ENCODE measurements around the gene FHDC1.
A peak's percentile ranks its signal among the peaks of the same experiment; 100 is the strongest.

Gene FHDC1

GRCh38 chr4:152900395-152900794 is 35.7 kb upstream of the FHDC1 start:
- no peak overlapping the region for H3K4me3 ChIP-seq (ENCODE audit: low read length)
- no peak for TF ChIP-seq CTCF (conservative IDR thresholded peaks at IDR 0.05; ENCODE audit: low read depth, low read length)
- no peak for DNase-seq (ENCODE audit: low read depth)

- no peak for TF ChIP-seq CTCF (conservative IDR thresholded peaks at IDR 0.05; ENCODE audit: low read depth, low read length)
- no peak for DNase-seq (ENCODE audit: low read depth)
- H3K4me3 ChIP-seq (ENCODE audit: low read length) = no peak overlapping the region
Observed at GRCh38 chr4:152901205-152901604, 34.9 kb upstream of the FHDC1 start.

GRCh38 chr4:152903658-152904057 is 32.5 kb upstream of the FHDC1 start:
- DNase-seq (ENCODE audit: low read depth) = no peak
- no peak overlapping the region for H3K4me3 ChIP-seq (ENCODE audit: low read length)
- TF ChIP-seq CTCF (conservative IDR thresholded peaks at IDR 0.05; ENCODE audit: low read depth, low read length) = no peak

GRCh38 chr4:152909901-152910300 is 26.2 kb upstream of the FHDC1 start:
- H3K4me3 ChIP-seq (ENCODE audit: low read length) = no peak overlapping the region
- TF ChIP-seq CTCF (conservative IDR thresholded peaks at IDR 0.05; ENCODE audit: low read depth, low read length) = no peak
- DNase-seq (ENCODE audit: low read depth) = no peak

GRCh38 chr4:152910521-152910920 is 25.6 kb upstream of the FHDC1 start:
- H3K4me3 ChIP-seq (ENCODE audit: low read length) = no peak overlapping the region
- DNase-seq (ENCODE audit: low read depth) = no peak
- TF ChIP-seq CTCF (conservative IDR thresholded peaks at IDR 0.05; ENCODE audit: low read depth, low read length) = peak; percentile 4

GRCh38 chr4:152917543-152918395 is 18.4 kb upstream of the FHDC1 start:
- no peak for DNase-seq (ENCODE audit: low read depth)
- H3K4me3 ChIP-seq (ENCODE audit: low read length) = no peak overlapping the region
- no peak for TF ChIP-seq CTCF (conservative IDR thresholded peaks at IDR 0.05; ENCODE audit: low read depth, low read length)

- TF ChIP-seq CTCF (conservative IDR thresholded peaks at IDR 0.05; ENCODE audit: low read depth, low read length) = no peak
- no peak for DNase-seq (ENCODE audit: low read depth)
- H3K4me3 ChIP-seq (ENCODE audit: low read length) = no peak overlapping the region
Observed at GRCh38 chr4:152919826-152920225, 16.3 kb upstream of the FHDC1 start.

Data from retinal pigment epithelial cell (primary cell).